IPS-11a (cell line): ENCODE data around the gene CD28.
"Not testable (repeated sequence)": the region's sequence is repeated elsewhere in the genome, so short reads cannot be mapped to it uniquely, and the experiment has no call there.

ENCODE experiments used
- H3K4me3 ChIP-seq: one replicate; pipeline ENCODE4 v1.5.1; 2013; ENCODE audit warnings: low read depth, low read length, control low read depth

The CD28 gene

DNA sequence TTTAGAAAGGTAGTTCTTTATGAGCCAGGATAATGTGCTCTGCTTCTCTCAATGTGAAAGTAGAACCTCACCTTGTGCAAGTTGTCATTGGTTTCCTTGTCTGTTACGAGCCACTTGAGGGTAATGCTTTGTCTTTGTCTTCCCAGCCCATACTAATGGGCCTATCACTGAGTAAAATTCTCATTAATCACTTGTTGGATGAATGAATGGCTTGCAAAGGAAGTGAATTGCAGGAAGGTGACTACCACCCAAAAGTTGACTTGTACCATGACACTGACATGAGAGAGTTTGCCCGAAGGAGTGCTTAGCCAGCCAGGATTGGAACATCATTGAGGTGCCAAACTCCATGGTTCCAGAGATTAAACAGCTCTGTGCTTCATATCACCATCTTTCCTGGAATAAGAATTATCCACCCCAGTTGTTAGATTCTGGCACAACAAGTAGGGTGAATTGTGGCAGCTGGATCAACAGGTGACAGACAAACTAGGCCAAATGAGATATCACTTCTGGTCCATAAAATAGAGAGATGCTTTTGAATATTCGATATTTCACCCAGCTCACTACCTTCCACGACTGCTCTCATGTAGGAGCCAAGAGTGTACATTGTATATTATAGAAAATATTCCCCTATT lies 20.5 kb upstream of the CD28 start:
- no peak overlapping the region for H3K4me3 ChIP-seq

- no peak overlapping the region for H3K4me3 ChIP-seq
These were observed 19.3 kb upstream of the CD28 start for GRCh38 chr2:203687165-203687564.

DNA sequence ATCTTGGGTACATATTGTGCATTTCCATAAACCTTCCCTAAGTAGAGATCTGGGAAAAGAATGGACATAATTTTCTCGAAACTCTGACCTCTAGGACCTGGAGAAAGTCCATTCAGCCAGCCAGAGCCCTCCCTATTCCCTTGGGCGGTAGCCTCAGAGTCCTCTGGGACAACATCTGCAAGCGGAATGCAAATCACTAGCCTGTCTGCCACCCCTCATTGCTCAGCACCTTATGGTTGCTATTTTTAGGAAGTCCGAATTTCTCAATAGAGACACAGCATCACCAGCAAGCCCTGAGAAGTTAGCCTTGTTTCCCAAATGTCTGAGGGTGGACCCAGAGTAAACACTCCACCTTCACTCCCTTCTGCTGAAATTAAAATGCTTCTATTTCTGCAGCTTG lies 17.6 kb upstream of the CD28 start:
- no peak overlapping the region for H3K4me3 ChIP-seq

GRCh38 chr2:203689426-203690116 lies 16.9 kb upstream of the CD28 start:
- H3K4me3 ChIP-seq, result no peak overlapping the region

GRCh38 chr2:203690117-203690431 lies 16.4 kb upstream of the CD28 start:
- no peak overlapping the region for H3K4me3 ChIP-seq

DNA sequence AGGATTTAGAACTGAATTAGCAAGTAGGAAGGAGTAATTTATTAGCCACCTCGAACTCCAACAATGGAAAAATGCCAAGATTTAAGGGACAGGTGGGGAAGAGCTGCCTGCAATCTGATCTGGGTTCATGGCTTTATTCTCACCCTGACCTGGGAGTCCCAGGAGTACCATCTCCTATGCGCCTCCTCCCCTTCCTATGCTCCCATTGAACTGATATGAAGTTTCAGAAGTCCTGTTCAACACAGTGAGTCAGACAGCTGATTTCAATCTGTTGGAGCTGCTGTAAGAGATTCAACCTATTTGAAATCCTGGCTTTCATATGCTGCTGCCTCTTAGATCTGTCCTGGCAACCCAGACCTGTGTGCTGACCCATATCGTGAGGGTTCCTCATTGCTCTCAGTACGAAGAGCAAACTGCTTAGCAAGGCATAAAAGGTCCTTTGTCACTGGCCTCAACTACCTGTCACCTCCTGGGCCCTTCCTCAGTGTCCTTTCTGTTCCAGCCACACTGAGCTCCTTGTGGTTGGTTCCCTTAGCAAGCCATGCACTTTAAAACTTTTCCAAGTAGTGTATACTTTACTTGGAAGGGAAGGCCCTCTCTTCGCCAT lies 15.9 kb upstream of the CD28 start:
- no peak overlapping the region for H3K4me3 ChIP-seq

DNA sequence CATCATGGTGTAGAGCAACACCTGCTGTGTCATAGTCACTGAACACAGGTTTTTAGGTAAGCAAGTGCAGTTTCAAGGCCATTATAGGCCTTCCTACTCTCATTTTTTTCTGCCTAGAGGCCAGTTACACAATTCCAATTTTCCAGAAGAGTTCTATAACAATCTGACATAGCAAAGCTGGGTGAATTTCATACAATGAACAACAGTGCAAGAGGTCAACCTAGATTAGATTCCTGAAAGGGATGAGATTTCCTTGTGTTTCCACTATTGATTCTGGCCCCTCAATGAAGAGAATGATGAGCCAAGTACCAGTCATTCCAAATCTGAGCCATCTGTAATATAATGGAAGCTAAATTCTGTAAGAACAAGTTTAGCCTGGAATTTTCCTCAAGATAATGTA lies 15.3 kb upstream of the CD28 start:
- no peak overlapping the region for H3K4me3 ChIP-seq

DNA sequence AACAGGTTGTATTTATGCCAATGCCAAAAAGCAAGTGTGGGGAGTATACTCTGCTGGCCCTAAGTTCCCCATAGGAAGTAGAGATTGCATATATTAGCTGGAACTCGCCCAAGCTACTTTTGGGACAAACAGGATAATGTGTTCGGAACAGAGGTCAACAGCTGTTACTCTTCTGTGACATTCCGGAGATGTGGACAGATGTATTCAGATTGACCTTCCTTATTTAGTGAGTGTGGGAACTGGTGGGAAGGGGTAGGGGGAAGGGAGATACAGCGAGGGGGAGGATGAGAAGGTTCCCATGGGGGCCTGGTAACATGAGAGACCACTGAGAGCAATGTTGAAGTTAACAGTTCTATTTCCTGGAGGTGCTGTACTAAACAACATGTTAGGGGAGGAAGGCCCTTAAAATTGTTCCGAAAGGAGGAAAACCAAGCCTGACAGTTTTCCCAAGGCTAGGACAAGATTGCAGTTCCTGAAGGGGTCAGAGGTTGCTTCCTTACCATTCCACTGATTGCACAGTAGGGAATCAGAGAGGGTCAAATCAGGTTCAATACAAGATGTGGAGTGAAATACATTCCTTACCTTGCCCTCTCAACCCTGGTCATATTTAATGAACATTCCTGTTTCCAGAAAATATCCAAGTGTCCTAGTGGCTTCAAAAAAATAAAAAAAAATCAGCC lies 14.3 kb upstream of the CD28 start:
- no peak overlapping the region for H3K4me3 ChIP-seq

GRCh38 chr2:203693242-203693879 lies 13.1 kb upstream of the CD28 start:
- no peak overlapping the region for H3K4me3 ChIP-seq

- H3K4me3 ChIP-seq, result no peak overlapping the region
These were observed 12.2 kb upstream of the CD28 start for GRCh38 chr2:203694191-203694590.

GRCh38 chr2:203697190-203697589 lies 9.2 kb upstream of the CD28 start:
- H3K4me3 ChIP-seq, result no peak overlapping the region

- not testable (repeated sequence) for H3K4me3 ChIP-seq
These were observed 8.7 kb upstream of the CD28 start for GRCh38 chr2:203697763-203698162.

DNA sequence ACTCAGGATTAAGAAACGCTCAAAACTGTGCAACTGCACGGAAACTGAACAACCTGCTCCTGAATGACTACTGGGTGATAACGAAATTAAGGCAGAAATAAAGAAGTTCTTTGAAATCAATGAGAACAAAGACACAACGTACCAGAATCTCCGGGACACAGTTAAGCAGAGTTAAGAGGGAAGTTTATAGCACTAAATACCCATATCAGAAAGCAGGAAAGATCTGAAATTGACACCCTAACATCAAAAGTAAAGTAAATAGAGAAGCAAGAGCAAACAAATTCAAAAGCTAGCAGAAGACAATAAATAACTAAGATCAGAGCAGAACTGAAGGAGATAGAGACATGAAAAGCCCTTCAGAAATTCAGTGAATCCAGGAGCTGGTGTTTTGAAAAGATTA lies 8.0 kb upstream of the CD28 start:
- H3K4me3 ChIP-seq, result not testable (repeated sequence)

DNA sequence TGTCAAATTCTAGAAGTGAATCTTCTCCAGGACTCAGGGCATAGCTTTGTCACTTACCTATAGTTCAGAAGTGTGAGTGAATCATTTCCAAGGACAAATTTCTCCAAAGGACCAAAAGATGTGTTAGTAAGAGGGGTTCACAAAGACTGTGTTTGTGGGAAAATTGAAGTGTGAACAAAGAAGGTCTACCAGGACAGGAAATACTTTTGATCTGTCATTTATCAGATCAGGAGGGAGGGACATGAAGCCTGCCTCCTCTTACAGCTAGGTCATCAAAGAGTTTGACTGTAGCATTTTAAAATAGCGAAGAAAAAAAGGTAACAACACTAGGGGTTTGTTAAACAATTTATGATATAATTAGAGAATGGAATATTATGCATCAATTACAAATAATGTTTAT lies 2.0 kb upstream of the CD28 start:
- no peak overlapping the region for H3K4me3 ChIP-seq

GRCh38 chr2:203705178-203705577 lies 1.3 kb upstream of the CD28 start:
- H3K4me3 ChIP-seq, result no peak overlapping the region

DNA sequence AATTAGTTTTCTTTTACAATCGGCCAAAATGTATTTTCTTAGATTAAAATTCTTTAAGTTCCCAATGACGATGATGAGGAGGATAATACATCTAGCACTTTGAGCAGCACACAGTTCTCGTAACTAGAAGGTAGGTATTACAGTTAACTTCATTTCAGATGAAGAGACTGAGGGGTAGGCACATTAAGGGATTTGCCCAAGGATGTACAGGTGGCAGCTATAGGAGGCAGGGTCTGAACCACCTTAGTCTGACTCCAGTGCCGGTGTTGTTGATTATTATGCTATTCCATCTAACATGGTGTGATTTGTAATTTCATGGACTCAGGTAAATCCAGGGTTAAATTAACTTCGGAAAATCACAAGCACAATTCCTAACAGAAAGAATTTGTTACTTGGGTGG lies 1.1 kb downstream of the CD28 start:
- H3K4me3 ChIP-seq, result no peak overlapping the region

DNA sequence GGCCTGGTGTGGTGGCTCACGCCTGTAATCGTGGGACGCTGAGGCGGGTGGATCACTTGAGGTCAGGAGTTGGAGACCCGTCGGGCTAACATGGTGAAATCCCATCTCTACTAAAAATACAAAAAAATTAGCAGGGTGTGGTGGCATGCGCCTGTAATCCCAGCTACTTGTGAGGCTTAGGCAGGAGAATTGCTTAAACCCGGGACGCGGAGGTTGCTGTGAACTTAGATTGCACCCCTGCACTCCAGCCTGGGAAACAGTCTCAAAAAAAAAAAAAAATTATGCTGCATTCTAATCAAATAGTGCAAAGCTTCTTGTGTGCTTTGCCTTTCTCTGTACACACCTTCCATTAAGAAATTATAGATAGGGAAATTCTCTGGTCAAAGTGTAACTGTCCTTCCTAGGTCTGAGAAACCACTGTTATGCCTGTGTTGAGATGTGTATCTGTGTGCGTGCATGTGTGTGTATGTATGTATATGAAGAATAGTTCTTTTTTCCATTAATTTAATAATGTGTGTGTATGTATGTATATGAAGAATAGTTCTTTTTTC lies 2.5 kb downstream of the CD28 start:
- no peak overlapping the region for H3K4me3 ChIP-seq

GRCh38 chr2:203709416-203710040 lies 3.1 kb downstream of the CD28 start:
- H3K4me3 ChIP-seq, result no peak overlapping the region

GRCh38 chr2:203710226-203710625 lies 3.8 kb downstream of the CD28 start:
- H3K4me3 ChIP-seq, result no peak overlapping the region

DNA sequence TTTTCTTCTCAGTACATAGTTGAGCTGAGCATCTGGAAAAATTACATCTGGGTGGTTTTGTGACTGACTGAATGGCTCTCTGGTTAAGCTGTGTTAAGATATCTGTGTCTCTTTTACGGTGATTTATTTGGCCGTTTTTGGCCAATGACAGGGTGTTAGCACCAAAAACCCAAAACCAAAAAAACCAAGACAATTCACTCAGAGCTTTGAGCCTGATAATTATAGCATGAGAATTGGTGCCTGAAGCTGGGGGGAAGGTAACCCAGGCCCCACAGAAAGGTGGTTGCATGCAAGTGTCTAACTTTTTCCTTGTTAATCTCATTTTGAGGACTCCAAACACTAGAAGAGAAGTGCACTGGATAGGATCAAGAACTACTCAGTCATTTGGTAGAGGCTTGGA lies 4.5 kb downstream of the CD28 start:
- no peak overlapping the region for H3K4me3 ChIP-seq

DNA sequence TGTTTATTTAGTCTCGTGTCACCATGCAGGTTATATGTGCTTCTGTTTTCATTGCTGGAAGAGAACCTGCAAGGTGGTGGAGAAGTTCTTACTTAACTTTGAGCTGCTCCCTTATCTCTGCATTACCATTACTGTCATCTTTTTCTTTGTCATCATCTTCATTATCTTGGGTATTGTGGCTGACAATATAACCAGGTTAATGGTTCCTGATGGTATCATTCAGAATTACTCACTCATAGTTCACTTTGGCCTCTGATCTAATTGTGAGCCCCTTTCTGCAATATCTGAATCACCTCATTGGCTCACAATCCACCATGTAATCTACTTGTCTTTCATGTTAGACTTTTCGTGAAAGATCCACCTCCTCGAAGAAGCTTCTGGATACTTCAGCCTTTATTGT lies 5.0 kb downstream of the CD28 start:
- no peak overlapping the region for H3K4me3 ChIP-seq
